HepG2 (cell line): Measurements from ENCODE around the gene URB1. TPM values are rescaled to one million over a fixed set of nuclear protein-coding genes. Genes with fewer than 3 reads are reported as not detected.
A peak's percentile ranks its signal among the peaks of the same experiment; 100 is the strongest.

Experiments used
- ATAC-seq: fragments of 200-7000 bp; cut with Tn5 transposase; 3 replicates; pipeline ENCODE4 v1.9.1; 2020; ENCODE audit warnings: mild to moderate bottlenecking, moderate library complexity
- BruUV-seq: library from RNA; stranded (reverse); fragments of 400-500 nt; replicated peaks from 2 replicates; lab custom pipeline; 2021; lab: Mats Ljungman, UMichigan
- CTCF ChIA-PET: fragments of 300-600 bp; formaldehyde crosslinking; extraction: SDS; loops from one replicate; lab custom pipeline; 2021; ENCODE audit warnings: low total read pairs, inconsistent platforms, low intra/inter-chr PET ratio; lab: Yijun Ruan, JAX
- POLR2A ChIA-PET: fragments of 350-600 bp; sonication (Branson Sonifier 250); formaldehyde crosslinking; loops from one replicate; lab custom pipeline; 2020; ENCODE audit warnings: antibody characterized with exemption, inconsistent platforms; lab: Yijun Ruan, JAX
- DNase-seq: peaks from one replicate; pipeline ENCODE4 v3.0.0-alpha.2; 2015; ENCODE audit warnings: low spot score
- FAIRE-seq: peaks from 3 replicates; lab custom pipeline; 2011; peaks lifted over from hg19 to GRCh38; lab: Jason Lieb, UNC
- H2AFZ ChIP-seq: one replicate; pipeline ENCODE4 v1.6.1; 2011; ENCODE audit warnings: low read length, inconsistent platforms
- H3K27ac ChIP-seq: fragments of 300-600 bp; 3 replicates; pipeline ENCODE4 v1.8.0; 2011; ENCODE audit warnings: mixed run types, mild to moderate bottlenecking, mixed read lengths, low read length, inconsistent platforms; ENCODE audit not compliant: insufficient read depth; ENCODE audit errors: extremely low read length
- H3K27me3 ChIP-seq, 2 experiments: fragments of 200-600 bp in 1 of 2; 2 replicates in 1 of 2; 3 replicates in 1 of 2; pipeline versions ENCODE4 v1.6.0 to v1.8.0; 2011; ENCODE audit warnings: low read length in 2 of 2, mild to moderate bottlenecking in 2 of 2, moderate library complexity in 2 of 2, inconsistent platforms in 1 of 2; ENCODE audit not compliant: insufficient read depth in 2 of 2, control insufficient read depth in 1 of 2
- H3K36me3 ChIP-seq, 2 experiments: fragments of 200-600 bp in 1 of 2; replicated peaks in 1 of 2; 2 replicates in 1 of 2; 3 replicates in 1 of 2; pipeline versions ENCODE4 v1.5.1 to v1.8.0; 2011; ENCODE audit warnings: low read length in 2 of 2, inconsistent platforms in 1 of 2; ENCODE audit not compliant: insufficient read depth in 2 of 2, control insufficient read depth in 1 of 2
- H3K4me1 ChIP-seq: 2 replicates; pipeline ENCODE4 v1.5.1; 2012; ENCODE audit warnings: low read length, inconsistent platforms; ENCODE audit not compliant: insufficient read depth
- H3K4me2 ChIP-seq: 2 replicates; pipeline ENCODE4 v1.6.0; 2011; ENCODE audit warnings: low read depth, low read length, inconsistent platforms
- H3K4me3 ChIP-seq, 3 experiments: fragments of 200-600 bp in 1 of 3; sonication (generic), shearing (Covaris generic) in 1 of 3; replicated peaks in 1 of 3; 2 replicates each; pipeline ENCODE4 v1.5.1; 2011 to 2016; ENCODE audit warnings: low read length in 3 of 3, inconsistent platforms in 2 of 3, low read depth in 2 of 3, mild to moderate bottlenecking in 2 of 3, control low read depth in 1 of 3, mixed read lengths in 1 of 3; ENCODE audit not compliant: insufficient read depth in 1 of 3
- H3K79me2 ChIP-seq: one replicate; pipeline ENCODE4 v1.6.1; 2011; ENCODE audit warnings: low read length, inconsistent platforms; ENCODE audit not compliant: insufficient read depth
- H3K9ac ChIP-seq: 2 replicates; pipeline ENCODE4 v1.6.0; 2011; ENCODE audit warnings: mild to moderate bottlenecking, low read depth, low read length, inconsistent platforms; ENCODE audit not compliant: insufficient read depth
- H3K9me3 ChIP-seq: 2 replicates; pipeline ENCODE4 v1.5.1; 2012; ENCODE audit warnings: mild to moderate bottlenecking, low read length
- H4K20me1 ChIP-seq: 2 replicates; pipeline ENCODE4 v1.6.0; 2011; ENCODE audit warnings: inconsistent platforms, mild to moderate bottlenecking, low read length, moderate library complexity; ENCODE audit not compliant: insufficient read depth
- CENPX ChIP-seq: sonication (generic); formaldehyde crosslinking; IDR thresholded peaks from 2 replicates; pipeline ENCODE4 v1.9.0; 2021; ENCODE audit warnings: mild to moderate bottlenecking, missing genetic modification reagents, moderate library complexity
- ZZZ3 ChIP-seq: sonication (generic); formaldehyde crosslinking; IDR thresholded peaks from 2 replicates; pipeline ENCODE4 v1.4.0; 2020; ENCODE audit warnings: missing genetic modification reagents, mild to moderate bottlenecking, borderline replicate concordance
- WGBS: methylation state at CpG from one replicate; pipeline ENCODE4 v1.1.6; 2017; ENCODE audit warnings: low lambda C conversion rate; 5-methylcytosine and 5-hydroxymethylcytosine counted together
- in situ Hi-C: cut with HindIII; loops from 2 replicates; pipeline ENCODE4 v1.10.0; 2017; ENCODE audit warnings: low pct_unique_long_range_greater_than_20kb; ENCODE audit not compliant: extremely low pct_ligation_motif_present
- intact Hi-C: fragments of 100-400 bp; cut with micrococcal nuclease; formaldehyde crosslinking; loops from one replicate; pipeline ENCODE4 v1.10.0; 2022; ENCODE audit not compliant: unreplicated experiment
- polyA plus RNA-seq, 8 experiments: library from polyadenylated mRNA; depleted of rRNA in 3 of 8; stranded (reverse) in 7 of 8; unstranded in 1 of 8; fragments of >200 nt; fragmentation: Illumina TruSeq in 4 of 8; extraction: Trizol in 4 of 8; gene quantifications; 2 replicates each; pipeline versions ENCODE4 v1.2.1 to v1.2.3, GENCODE V29; 2011 to 2016; ENCODE audit warnings: low read depth in 4 of 8, missing spikeins in 1 of 8, mixed read lengths in 1 of 8; ENCODE audit not compliant: insufficient read depth in 1 of 8
- total RNA-seq, 5 experiments: library from RNA; depleted of rRNA; stranded (reverse); fragments of >200 nt; fragmentation: Illumina TruSeq; extraction: Trizol; gene quantifications; 2 replicates each; pipeline ENCODE4 v1.2.3, GENCODE V29; 2016; ENCODE audit warnings: low read depth in 1 of 5
- TF ChIP-seq, protein P1 (sequence below): sonication (generic); formaldehyde crosslinking; IDR thresholded peaks from 2 replicates; pipeline ENCODE4 v1.4.0; 2020; ENCODE audit warnings: missing genetic modification reagents

Gene URB1
- total and polyA plus RNA-seq, 2 of the 13 experiments (the other 11 are each of a cell fraction or from before 2014, with no cell fraction given) = 4.5 to 16.7 TPM

- BruUV-seq = no TSS peak
- CTCF ChIA-PET = no interaction called here
- DNase-seq (no peak), FAIRE-seq (no peak)
- Histone ChIP-seq H3K9me3 (no peaks in the 10 kb centered on the region), H3K36me3 (peaks cover 53 to 97% of the 10 kb centered on the region in 2 experiments), H3K4me2 (no peak overlapping the region), H3K27me3 (no peaks in the 10 kb centered on the region), H2AFZ (no peak overlapping the region), H4K20me1 (no peaks in the 10 kb centered on the region)
- POLR2A ChIA-PET = no interaction called here
- in situ Hi-C loops = no loop called here
- TF ChIP-seq ZZZ3 (CRISPR knock-in tag) = no peak
- TF ChIP-seq CENPX (CRISPR knock-in tag) = no peak
- TF ChIP-seq, protein P1, sequence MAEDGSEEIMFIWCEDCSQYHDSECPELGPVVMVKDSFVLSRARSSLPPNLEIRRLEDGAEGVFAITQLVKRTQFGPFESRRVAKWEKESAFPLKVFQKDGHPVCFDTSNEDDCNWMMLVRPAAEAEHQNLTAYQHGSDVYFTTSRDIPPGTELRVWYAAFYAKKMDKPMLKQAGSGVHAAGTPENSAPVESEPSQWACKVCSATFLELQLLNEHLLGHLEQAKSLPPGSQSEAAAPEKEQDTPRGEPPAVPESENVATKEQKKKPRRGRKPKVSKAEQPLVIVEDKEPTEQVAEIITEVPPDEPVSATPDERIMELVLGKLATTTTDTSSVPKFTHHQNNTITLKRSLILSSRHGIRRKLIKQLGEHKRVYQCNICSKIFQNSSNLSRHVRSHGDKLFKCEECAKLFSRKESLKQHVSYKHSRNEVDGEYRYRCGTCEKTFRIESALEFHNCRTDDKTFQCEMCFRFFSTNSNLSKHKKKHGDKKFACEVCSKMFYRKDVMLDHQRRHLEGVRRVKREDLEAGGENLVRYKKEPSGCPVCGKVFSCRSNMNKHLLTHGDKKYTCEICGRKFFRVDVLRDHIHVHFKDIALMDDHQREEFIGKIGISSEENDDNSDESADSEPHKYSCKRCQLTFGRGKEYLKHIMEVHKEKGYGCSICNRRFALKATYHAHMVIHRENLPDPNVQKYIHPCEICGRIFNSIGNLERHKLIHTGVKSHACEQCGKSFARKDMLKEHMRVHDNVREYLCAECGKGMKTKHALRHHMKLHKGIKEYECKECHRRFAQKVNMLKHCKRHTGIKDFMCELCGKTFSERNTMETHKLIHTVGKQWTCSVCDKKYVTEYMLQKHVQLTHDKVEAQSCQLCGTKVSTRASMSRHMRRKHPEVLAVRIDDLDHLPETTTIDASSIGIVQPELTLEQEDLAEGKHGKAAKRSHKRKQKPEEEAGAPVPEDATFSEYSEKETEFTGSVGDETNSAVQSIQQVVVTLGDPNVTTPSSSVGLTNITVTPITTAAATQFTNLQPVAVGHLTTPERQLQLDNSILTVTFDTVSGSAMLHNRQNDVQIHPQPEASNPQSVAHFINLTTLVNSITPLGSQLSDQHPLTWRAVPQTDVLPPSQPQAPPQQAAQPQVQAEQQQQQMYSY (CRISPR knock-in tag) = no peak
- TF ChIP-seq, all 625 proteins: peak for 0
- no peak overlapping the region for H3K9ac ChIP-seq
- no peak overlapping the region for H3K27ac ChIP-seq
- 90% methylated on average over 14 of the region's 16 CpGs for WGBS
- no peaks in the 10 kb centered on the region for H3K79me2 ChIP-seq
- intact Hi-C loops = no loop called here
- peak; percentile 32 for ATAC-seq
- no peaks in the 10 kb centered on the region for H3K4me1 ChIP-seq
- no peak overlapping the region for H3K4me3 ChIP-seq
Observed at GRCh38 chr21:32350211-32350980, 42.4 kb downstream of the URB1 start.
